IPS DF 19.7 (cell line): ENCODE results near the gene DXO.
A peak's percentile ranks its signal among the peaks of the same experiment; 100 is the strongest.
"Not testable (repeated sequence)": the region's sequence is repeated elsewhere in the genome, so short reads cannot be mapped to it uniquely, and the experiment has no call there.

Experiments used
- DNase-seq: peaks from one replicate; pipeline ENCODE4 v3.0.0-alpha.2; 2013; ENCODE audit warnings: low read depth, low spot score

DXO gene

DNA sequence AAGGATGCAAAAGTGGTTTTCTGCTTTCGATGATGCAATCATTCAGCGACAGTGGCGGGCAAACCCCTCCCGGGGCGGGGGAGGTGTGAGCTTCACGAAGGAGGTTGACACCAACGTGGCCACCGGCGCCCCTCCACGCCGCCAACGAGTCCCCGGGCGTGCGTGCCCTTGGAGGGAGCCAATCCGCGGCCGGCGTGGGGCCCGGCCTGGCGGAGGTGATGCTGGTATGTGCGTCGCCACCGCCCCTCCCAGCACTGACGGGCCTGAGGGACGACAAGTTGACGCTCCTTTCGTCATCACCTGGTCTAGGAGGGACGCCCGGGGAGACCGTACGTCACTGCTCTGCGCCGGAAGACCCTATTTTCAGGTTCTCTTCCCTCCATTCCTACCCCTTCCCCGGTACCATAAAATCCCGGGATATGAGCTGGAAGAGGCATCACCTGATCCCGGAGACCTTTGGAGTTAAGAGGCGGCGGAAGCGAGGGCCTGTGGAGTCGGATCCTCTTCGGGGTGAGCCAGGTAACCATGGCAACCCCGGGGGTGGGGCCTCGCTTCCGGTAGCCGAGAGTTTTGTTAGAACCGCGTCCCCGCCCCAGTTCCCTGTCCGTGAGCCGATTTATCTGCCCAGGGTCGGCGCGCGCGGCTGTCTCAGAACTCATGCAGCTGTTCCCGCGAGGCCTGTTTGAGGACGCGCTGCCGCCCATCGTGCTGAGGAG is at the start of gene DXO:
Gene DXO (minus strand): TSS at position 146 of the 716 bp plus-strand sequence. CDS start 463 bp downstream, outside the sequence.
- DNase-seq = peak; percentile 93

DNA sequence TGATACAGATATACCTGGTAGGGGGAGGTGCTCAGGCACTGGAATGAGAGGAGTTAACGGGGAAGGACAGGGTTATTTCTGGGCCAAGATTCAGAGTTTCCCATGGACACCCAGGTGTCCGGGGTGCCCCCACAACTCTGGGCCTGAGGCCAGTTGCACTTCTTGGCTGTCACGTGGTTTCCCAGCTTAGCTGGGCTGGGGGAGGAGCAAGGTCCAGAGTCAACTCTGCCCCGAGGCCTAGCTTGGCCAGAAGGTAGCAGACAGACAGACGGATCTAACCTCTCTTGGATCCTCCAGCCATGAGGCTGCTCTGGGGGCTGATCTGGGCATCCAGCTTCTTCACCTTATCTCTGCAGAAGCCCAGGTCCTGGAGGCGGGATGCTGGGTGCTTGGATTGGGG is 42.6 kb upstream of the DXO start, which contains the start of gene C4B:
Gene C4B (plus strand): TSS at position 249 of the 400 bp plus-strand sequence. CDS start 51 bp downstream, at position 300.
- DNase-seq = not testable (repeated sequence)

DNA sequence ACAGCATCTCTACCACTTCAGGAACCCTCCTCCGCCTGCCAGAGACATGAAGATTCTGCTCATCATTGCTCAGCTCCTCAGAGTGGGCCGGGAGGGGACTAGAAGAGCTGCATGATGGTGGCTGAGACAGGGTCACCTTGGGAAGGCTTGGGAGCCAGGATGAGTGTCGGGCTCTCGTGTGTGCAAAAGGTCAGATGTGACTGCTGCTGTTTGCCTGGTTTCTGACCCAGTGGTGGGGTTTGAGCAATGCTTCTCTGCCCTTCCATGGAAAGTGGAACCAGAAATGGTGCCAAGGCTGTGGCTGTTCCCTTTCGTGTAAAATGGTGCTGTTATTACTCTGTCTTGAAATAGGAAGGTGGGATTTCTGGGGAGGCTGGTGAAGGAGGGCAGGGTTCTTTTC is 41.8 kb upstream of the DXO start:
- not testable (repeated sequence) for DNase-seq

DNA sequence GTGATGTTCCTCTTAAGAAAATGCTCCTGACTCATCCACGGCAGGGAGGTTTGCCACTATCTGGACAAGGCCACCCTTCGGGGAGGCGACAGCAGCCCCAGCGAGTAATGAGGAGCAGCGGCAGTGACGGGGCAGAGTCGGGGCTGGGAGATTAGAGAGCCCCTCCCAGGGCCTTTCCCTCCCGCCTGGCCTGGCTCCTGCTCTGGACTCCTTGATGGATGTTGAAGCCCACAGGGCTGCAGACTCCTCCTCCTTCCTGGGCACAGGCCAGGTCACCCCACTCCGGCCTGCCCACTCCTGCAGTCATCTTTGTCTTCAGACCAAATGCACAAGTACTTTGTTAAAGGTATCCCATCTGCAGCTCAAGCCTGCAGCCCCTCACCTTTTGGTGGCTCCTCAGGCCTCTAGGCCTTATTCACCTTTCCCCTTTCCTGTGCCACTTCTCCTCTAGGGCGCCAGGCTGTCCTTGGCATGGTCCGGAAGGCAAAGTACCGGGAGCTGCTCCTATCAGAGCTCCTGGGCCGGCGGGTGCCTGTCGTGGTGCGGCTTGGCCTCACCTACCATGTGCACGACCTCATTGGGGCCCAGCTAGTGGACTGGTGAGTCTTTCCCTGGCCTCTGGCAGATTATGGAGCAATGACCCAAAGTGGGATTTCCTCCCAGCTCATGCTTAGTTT is 41.1 kb upstream of the DXO start:
- DNase-seq = not testable (repeated sequence)

DNA sequence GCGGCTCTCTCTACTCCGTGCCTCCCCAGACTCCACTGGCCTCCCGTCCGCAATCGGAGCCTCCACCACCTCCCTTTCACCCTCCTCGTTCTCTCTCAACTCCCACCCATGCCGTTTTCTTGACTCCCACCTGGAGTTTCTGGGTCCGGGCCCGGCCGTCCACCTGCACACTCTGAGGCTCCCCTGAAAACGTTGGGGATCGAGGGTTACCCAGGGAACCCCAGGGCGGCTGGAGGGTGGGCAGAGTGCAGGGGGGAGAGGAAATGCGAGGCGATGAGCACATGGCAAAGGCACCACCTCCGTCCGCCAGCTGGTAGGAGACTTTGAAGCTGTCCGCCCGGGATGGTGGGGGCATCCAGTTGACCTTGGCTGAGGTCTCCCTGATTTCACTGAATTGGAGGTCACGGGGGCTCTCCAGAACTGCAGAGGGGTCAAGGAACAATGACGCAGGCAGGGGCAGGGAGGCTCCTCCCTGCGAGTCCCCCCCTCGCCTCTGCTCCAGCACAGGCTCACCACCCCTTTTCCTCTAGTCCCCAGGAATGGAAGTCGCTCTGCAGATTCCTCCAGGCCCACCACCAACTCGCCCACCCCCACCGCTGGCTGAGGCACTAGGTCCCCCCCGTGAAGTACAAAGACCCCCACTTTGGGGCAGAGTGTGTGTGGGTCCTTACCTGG is 39.1 kb upstream of the DXO start:
- not testable (repeated sequence) for DNase-seq

DNA sequence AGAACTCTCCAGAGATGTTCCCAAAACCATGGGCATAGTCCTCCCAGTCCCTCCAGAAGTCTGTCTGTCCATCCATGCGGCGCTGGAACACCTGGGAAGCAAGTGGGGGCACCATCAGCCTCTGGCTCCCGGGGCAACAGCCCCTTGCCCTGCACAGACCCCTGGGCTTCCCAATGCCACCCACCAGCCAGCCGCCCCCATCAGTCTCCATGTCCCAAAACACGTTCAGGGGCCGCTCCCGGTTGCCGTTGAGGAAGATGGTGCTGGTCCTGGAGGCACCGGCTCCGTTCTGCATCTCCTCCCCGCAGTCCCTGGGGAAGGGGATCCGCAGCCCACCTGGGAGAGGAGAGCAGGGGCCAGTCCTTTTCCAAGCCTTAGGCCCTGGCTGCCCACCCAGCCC is 37.6 kb upstream of the DXO start:
- not testable (repeated sequence) for DNase-seq

DNA sequence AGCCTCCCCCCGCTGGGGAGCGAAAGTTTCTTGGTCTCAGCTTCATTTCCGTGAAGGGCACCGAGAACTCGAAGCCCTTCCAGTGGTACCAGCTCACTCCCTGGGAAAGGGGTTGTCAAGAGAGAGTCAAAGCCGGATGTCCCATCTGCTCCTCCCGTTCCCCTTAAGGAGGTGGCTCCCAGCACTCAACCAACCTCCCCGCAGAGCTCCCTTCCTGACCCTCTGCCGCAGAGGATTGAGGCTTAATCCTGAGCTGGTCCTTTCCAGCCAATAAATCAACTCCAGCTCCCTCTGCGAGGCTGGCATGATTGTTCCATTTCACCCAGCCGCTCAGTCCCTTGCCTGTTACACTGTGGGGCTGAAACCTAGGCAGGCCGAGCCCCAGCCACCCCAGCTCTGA is 36.7 kb upstream of the DXO start:
- not testable (repeated sequence) for DNase-seq

DNA sequence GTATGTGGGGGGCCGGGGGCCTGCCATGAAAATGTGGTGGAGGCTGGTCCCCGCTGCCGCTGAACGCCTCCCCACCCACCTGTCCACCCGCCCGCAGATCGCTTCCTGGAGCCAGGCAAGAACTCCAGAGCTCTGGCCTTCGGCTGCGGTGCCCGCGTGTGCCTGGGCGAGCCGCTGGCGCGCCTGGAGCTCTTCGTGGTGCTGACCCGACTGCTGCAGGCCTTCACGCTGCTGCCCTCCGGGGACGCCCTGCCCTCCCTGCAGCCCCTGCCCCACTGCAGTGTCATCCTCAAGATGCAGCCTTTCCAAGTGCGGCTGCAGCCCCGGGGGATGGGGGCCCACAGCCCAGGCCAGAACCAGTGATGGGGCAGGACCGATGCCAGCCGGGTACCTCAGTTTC is 36.1 kb upstream of the DXO start:
- not testable (repeated sequence) for DNase-seq

DNA sequence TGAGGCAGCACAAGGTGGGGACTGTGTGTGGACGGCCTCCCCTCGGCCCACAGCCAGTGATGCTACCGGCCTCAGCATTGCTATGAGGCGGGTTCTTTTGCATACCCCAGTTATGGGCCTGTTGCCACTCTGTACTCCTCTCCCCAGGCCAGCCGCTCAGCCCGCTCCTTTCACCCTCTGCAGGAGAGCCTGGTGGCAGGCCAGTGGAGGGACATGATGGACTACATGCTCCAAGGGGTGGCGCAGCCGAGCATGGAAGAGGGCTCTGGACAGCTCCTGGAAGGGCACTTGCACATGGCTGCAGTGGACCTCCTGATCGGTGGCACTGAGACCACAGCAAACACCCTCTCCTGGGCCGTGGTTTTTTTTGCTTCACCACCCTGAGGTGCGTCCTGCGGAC is 35.1 kb upstream of the DXO start:
- DNase-seq = not testable (repeated sequence)

DNA sequence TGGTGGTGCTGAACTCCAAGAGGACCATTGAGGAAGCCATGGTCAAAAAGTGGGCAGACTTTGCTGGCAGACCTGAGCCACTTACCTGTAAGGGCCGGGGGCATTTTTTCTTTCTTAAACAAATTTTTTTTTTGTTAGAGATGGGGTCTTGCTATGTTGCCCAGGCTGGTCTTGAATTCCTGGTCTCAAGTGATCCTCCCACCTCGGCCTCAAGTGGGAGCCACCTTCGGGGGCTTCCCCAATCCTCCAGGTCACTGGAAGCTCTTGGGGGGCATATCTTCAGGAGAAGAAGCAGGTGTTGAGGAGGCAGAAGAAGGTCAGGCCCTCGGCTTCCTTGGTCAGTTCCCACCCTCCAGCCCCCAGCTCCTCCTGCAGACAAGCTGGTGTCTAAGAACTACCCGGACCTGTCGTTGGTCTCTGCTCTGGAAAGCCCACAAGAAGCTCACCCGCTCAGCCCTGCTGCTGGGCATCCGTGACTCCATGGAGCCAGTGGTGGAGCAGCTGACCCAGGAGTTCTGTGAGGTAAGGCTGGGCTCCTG is 34.1 kb upstream of the DXO start:
- not testable (repeated sequence) for DNase-seq

DNA sequence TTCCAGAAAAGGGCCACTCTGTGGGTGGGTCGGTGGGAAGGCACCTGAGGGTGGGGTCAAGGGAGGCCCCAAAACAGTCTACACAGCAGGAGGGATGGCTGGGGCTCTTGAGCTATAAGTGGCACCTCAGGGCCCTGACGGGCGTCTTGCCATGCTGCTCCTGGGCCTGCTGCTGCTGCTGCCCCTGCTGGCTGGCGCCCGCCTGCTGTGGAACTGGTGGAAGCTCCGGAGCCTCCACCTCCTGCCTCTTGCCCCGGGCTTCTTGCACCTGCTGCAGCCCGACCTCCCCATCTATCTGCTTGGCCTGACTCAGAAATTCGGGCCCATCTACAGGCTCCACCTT is 33.6 kb upstream of the DXO start:
- DNase-seq = not testable (repeated sequence)

DNA sequence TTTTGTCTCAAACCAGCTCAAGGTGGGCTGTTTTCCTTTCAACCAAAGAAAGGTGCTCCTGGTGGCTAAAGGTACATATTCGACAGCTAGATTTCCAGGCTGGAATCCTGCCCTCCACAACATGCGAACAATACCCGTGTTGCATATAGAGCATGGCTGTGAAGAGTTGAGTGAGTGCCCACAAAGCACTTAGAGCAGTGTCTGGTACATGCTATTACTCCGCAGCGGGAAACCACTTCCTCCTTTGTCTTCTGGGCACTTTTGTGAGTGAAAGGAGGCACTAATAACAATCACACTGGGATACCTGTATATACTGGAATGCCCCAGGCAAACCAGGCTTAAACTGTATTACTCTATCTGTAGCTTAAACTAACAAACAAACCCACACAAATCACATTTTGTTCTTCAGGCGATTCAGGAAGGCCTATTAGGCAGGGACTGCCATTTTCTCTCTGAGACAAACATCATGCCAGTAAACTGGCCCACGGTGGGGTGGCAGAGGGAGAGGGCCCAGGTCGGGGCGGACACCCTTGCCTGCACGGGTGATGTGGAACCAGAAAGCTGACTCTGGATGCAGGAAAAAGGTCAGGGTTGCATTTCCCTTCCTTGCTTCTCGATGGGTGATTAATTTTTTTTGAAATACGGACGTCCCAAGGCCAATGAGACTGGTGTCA is 33.1 kb upstream of the DXO start:
- not testable (repeated sequence) for DNase-seq

DNA sequence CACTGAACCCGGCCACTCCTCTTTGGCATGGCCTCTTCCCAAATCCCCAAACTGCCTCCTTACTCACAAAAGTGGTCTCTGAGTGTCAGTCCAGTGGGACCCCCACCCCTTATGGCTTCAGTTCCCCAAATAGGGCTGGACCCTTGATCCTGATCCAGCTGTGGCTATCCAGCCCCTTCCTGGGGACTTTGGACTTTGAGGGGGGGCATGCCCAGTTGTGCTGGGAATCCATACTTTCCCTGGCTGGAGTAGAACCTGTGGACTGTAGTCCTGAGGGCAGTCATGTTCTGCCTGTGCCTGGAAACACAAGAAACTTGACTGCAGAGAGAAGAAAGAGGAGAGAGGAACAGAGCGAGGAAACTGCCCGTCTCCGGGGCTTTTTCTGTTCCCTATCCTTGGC is 32.5 kb upstream of the DXO start:
- DNase-seq = not testable (repeated sequence)

DNA sequence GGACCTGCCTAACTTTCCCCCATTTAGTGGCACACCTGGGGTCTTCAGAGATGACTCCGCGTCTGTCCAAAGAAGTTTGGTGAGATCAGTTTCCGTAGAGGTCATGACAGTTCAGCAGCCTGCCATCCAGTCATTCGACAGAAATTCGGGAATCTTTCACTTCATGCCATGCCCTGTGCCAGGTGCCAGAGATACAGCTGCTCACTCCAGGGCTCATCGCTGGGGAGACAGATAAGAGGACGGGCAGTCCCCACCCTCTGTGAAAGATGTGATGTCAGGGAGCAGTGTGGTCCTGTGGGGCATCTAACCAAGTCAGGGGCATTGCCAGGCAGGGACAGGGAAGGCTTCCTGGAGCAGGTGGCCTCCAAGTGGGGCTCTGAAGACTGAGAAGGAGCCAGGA is 31.4 kb upstream of the DXO start:
- DNase-seq = not testable (repeated sequence)

DNA sequence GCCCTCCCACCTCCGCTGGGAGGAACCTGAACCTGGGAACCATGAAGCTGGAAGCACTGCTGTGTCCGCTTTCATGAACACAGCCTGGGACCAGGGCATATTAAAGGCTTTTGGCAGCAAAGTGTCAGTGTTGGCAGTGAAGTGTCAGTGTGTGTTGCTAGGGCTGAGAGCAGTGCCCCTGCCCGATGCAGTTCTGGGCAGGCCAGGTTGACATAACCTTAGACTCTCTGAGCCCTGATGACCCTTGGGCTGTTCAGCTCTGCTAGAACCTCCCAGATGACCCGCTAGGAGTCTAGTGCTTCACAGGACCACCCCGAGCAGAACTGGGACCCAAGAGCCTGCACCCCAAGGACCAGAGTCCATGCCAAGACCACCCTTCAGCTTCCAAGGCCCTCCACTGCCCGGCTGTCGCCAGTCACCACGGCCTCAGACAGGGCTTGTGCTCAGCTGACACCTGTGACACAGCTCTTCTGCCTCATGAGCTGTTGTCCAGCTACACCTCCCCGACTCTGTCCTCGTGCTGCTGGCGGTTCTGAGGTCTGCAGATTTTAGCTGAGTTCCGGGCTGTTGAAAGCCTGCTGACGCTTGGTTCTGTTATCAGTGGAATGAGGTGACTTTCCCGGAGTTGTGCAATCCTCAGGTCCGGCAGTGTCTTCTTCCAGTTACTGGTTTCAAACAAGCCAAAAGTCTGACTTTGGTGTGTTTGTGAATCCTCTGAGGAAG is 30.8 kb upstream of the DXO start:
- DNase-seq = not testable (repeated sequence)

DNA sequence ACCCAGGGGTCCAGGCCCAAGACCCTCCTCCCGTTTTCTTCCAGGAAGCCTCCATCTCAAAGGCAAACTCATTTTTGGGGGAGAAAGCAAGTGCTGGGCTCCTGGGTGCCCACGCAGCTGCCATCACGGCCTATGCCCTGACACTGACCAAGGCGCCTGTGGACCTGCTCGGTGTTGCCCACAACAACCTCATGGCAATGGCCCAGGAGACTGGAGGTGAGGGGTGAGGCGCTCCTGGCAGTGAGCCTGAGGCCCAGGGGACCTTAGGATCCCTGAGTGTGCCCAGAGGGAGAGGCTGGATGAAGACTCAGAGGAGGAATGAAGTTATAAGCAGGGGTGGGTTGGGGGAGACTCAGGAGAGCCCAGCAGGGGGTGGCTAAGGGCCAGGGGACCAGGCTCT is 24.4 kb upstream of the DXO start:
- DNase-seq = not testable (repeated sequence)

DNA sequence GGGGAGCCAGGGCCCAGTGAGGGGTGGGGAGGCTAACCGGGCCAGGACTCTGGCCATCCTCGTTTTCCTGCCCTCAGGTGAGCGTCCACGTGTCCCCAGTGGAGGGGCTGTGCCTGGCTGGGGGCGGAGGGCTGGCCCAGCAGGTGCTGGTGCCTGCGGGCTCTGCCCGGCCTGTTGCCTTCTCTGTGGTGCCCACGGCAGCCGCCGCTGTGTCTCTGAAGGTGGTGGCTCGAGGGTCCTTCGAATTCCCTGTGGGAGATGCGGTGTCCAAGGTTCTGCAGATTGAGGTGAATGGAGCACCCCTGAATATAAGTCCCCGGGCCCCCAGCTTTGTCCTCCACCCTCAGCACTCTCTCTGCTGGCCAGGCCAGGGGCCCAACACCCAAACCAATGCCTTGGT is 22.5 kb upstream of the DXO start:
- not testable (repeated sequence) for DNase-seq

DNA sequence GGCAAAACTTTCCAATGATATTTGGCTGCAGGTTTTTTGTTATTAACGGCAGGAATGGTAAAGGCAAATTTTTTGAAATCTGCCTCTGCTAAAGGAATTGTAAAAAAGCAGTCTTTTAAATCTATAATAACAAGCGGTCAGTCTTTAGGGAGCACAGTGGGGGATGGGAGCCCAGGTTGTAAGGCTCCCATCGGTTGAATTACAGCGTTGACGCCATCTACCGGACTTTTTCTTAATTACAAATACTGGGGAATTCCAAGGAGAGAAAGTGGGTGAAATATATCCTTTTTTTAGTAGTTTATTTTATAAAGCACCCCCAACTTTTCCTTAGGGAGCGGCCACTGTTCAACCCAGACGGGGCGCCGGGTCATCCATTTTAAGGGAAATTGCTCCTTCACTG is 17.4 kb upstream of the DXO start:
- not testable (repeated sequence) for DNase-seq

DNA sequence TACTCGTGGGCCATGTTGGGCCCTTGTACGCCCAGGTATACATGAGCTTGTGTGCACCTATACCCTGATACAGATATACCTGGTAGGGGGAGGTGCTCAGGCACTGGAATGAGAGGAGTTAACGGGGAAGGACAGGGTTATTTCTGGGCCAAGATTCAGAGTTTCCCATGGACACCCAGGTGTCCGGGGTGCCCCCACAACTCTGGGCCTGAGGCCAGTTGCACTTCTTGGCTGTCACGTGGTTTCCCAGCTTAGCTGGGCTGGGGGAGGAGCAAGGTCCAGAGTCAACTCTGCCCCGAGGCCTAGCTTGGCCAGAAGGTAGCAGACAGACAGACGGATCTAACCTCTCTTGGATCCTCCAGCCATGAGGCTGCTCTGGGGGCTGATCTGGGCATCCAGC is 9.8 kb upstream of the DXO start, which contains the start of gene C4A:
Gene C4A (plus strand): TSS at position 314 of the 400 bp plus-strand sequence. CDS start 51 bp downstream, at position 365.
- not testable (repeated sequence) for DNase-seq

DNA sequence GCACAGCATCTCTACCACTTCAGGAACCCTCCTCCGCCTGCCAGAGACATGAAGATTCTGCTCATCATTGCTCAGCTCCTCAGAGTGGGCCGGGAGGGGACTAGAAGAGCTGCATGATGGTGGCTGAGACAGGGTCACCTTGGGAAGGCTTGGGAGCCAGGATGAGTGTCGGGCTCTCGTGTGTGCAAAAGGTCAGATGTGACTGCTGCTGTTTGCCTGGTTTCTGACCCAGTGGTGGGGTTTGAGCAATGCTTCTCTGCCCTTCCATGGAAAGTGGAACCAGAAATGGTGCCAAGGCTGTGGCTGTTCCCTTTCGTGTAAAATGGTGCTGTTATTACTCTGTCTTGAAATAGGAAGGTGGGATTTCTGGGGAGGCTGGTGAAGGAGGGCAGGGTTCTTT is 9.1 kb upstream of the DXO start:
- DNase-seq = not testable (repeated sequence)
